Astrocyte of the spinal cord (primary cell): ENCODE data around the gene CELSR1.

Source experiments
- DNase-seq: peaks from one replicate; pipeline ENCODE4 v3.0.0; 2011; ENCODE audit warnings: low read depth, low spot score
- H3K4me3 ChIP-seq: 2 replicates; pipeline ENCODE4 v1.5.1; 2011; ENCODE audit warnings: low read depth, mild to moderate bottlenecking, low read length, moderate library complexity
- in situ Hi-C: cut with HindIII; loops from 2 replicates; pipeline ENCODE4 v1.10.0; 2017; ENCODE audit warnings: low sequenced_read_pairs
- TF ChIP-seq, protein P1 (sequence below): IDR thresholded peaks from 2 replicates; pipeline ENCODE4 v1.5.1; 2012; ENCODE audit warnings: low read depth, mild to moderate bottlenecking, low read length, inconsistent platforms

Gene CELSR1

DNA sequence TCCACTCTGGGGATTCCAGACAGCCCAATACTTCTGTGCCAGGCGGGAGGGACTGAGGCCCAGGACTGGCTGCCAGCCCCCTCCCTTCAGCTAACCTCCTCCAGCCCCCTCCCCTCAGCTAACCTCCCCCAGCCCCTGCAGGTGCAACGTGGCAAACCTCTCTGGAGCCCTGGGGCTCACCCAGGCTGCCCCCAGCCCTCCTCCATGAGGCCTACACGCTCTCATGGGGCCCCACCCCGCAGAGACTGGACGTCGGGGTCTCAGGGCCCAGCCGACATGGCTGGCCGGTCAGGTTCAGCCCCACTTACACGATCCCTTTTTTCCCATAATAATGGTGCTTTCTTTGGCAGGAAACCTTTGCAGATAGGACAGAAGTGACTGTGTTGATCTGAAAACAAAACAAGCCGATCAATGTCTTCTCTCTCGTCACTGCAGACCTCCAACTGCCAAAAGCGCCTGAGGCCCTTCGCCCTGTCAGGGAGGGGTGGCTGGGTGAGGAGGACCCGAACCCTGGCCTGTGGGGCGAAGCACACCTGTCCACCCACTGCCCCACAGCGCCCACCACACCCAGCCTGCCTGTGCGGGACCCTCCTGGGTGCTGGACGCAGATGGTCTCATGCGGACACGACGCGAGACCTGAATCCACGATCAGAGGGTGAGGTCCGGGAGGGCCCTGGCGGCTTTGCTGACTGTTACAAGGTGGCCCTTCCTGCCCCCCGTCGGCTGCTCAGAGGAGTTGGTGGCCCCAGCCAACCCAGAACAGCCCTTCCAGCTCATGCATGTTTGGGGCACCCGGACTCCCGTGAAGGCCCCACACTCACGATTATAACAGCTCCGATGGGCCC lies 168.3 kb downstream of the CELSR1 start:
- TF ChIP-seq, protein P1, sequence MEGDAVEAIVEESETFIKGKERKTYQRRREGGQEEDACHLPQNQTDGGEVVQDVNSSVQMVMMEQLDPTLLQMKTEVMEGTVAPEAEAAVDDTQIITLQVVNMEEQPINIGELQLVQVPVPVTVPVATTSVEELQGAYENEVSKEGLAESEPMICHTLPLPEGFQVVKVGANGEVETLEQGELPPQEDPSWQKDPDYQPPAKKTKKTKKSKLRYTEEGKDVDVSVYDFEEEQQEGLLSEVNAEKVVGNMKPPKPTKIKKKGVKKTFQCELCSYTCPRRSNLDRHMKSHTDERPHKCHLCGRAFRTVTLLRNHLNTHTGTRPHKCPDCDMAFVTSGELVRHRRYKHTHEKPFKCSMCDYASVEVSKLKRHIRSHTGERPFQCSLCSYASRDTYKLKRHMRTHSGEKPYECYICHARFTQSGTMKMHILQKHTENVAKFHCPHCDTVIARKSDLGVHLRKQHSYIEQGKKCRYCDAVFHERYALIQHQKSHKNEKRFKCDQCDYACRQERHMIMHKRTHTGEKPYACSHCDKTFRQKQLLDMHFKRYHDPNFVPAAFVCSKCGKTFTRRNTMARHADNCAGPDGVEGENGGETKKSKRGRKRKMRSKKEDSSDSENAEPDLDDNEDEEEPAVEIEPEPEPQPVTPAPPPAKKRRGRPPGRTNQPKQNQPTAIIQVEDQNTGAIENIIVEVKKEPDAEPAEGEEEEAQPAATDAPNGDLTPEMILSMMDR = no peak
- no peak for DNase-seq
- no peak overlapping the region for H3K4me3 ChIP-seq
- in situ Hi-C loops = no loop called here

DNA sequence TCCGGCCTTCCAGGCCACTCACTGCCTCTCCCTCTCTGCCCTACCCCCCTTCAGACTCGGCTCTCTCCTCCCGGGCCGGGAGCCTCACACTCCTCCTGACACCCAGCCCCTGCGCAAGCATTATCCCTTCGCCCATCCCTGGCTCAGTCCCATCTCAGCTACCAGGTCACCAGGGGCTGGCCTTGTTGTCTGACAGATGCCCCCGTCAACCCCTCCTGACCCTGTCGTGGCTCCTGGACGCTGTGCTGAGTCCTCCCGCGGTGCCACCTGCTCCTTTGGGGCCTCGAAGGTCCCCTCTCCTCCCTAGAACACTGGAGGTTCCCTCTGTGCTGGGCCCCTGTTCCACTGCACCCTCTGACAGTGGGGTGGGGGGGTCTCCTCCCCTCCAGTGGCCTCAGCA lies 169.0 kb downstream of the CELSR1 start:
- H3K4me3 ChIP-seq = no peak overlapping the region
- no peak for DNase-seq
- TF ChIP-seq, protein P1 = no peak
- in situ Hi-C loops = no loop called here

DNA sequence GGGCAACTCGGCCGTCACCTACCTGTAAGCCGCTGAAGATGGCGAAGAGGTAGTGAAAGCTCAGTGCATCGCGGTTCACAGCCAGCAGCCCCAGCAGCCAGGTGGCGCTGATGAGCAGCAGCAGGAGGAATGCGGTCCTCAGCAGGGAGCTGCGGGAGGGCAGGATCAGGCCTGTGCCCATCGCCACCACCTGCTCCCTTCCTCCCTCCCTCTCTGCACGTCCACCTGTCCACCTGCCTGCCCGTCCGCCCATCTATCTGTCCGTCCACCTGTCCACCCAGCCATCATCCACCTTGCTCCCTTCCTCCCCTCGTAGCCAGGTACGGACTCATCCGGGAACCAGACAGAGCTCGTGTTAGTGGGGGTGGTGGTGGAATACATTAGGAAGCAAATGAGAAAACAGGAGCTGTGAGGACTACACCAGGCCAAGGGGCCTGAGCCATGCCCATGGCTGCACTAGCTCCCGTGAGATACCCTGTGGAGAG lies 169.7 kb downstream of the CELSR1 start:
- TF ChIP-seq, protein P1 = peak; percentile 92
- no peak overlapping the region for H3K4me3 ChIP-seq
- peak; percentile 13 for DNase-seq
- in situ Hi-C loops = no loop called here

DNA sequence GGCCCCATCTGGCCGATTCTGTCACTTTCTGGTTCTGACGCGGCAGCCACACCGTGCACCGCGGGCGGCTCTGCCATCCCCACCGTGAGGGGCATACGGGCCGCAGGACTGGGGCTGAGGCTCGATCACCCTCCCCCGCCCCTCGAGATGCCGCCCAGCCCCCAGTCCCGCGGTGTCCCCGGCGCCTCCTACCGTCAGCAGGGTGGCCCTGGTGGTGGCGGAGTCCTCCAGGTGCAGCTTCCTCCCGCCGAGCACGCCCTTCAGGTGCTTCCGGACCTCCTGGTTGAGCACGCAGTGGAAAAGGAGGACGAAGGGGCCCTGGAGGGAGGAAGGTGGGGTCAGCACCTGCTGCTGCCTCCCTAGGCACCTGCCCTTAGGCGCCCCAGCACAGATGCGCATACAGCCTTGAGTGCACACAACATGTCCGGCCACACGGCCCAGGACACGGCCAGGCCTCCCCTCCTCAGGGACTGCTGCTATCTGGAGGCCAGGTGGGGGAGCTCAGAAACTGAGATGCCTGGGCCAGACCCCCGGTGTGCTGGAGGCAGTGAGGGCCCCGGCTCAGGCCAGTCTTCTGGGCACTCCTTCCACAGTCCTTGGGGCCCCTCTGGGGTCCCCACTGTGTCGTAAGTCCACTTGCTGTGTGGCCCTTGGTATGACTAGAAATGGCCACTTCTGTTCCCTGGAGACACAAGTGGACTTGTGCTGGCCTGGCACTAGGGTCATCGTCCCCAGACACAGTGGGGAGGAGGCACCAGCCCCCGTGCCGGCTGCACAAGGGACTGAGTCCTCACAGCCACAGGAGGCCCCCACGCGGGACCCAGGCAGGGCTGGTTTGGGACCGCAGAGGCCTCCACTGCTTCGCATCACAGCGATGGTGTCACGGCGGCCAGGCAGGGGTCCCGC lies 170.4 kb downstream of the CELSR1 start:
- no peak overlapping the region for H3K4me3 ChIP-seq
- TF ChIP-seq, protein P1 = no peak
- in situ Hi-C loops = no loop called here
- DNase-seq = no peak

DNA sequence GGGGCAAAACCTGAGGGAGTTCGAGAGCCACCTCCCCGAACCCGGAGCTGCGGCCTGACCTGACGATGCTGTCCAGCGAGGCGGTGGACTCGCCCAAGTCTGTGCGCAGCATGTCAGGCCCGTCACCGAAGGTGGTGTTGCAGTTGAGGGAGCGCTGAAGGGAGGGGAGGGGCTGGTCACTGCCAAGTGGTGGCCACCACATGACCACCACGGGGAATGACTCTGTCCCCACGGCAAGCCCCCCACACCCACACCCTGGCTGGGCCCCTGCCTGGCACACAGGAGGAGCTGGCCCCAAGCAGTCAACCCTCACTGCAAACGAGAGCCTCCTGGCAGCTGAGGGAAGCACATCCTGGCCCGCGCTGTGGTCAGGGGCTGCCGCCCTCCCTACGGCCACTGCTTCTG lies 171.1 kb downstream of the CELSR1 start:
- H3K4me3 ChIP-seq = no peak overlapping the region
- TF ChIP-seq, protein P1 = no peak
- in situ Hi-C loops = no loop called here
- DNase-seq = no peak

DNA sequence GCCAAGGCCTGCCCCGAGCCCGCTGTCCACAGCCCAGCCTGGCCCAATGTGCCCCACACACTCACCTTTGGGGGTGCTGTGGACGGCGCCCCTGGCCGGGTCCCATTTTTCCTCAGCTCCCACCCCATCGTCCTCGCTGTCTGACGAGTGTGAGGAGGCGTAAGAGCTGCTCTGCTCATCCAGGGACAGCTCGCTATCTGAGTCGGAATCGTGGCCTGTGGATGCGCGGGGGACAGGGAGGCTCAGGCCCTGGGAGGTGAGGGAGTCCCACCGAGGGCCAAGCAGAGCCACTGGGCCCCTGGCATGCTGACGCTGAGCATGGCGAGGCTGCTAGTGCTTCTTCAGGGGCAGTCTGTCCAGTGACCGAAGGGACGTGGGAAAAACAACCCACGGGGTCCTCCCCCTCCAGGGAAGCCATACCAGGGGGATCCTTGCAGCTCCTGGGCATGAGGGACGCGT lies 172.2 kb downstream of the CELSR1 start:
- no peak for DNase-seq
- H3K4me3 ChIP-seq = no peak overlapping the region
- TF ChIP-seq, protein P1 = no peak
- in situ Hi-C loops = no loop called here
